GM10847 (cell line): ENCODE data around the gene RNF150.

ENCODE experiments used
- POLR2A ChIP-seq: IDR thresholded peaks from 2 replicates; pipeline ENCODE4 v1.6.1; 2011; ENCODE audit not compliant: insufficient read length; ENCODE audit errors: extremely low read depth

The RNF150 gene

GRCh38 chr4:140839888-140840790, 293.1 kb downstream of the RNF150 start:
- TF ChIP-seq POLR2A = no peak

- TF ChIP-seq POLR2A = no peak
These were observed 293.9 kb downstream of the RNF150 start for GRCh38 chr4:140839406-140839805.

GRCh38 chr4:140837736-140838135, 295.5 kb downstream of the RNF150 start:
- TF ChIP-seq POLR2A = no peak

GRCh38 chr4:140834839-140835495, 298.3 kb downstream of the RNF150 start:
- no peak for TF ChIP-seq POLR2A

- TF ChIP-seq POLR2A = no peak
These were observed 300.0 kb downstream of the RNF150 start for GRCh38 chr4:140833280-140833679.

GRCh38 chr4:140829825-140830224, 303.4 kb downstream of the RNF150 start:
- TF ChIP-seq POLR2A = no peak

GRCh38 chr4:140826701-140827027, 306.6 kb downstream of the RNF150 start:
- TF ChIP-seq POLR2A = no peak

- no peak for TF ChIP-seq POLR2A
These were observed 313.7 kb downstream of the RNF150 start for GRCh38 chr4:140819610-140820009.

- TF ChIP-seq POLR2A = no peak
These were observed 314.8 kb downstream of the RNF150 start for GRCh38 chr4:140818433-140818832.

GRCh38 chr4:140816806-140817510, 316.3 kb downstream of the RNF150 start:
- no peak for TF ChIP-seq POLR2A

- TF ChIP-seq POLR2A = no peak
These were observed 319.5 kb downstream of the RNF150 start for GRCh38 chr4:140813804-140814203.

GRCh38 chr4:140812916-140813315, 320.4 kb downstream of the RNF150 start:
- no peak for TF ChIP-seq POLR2A

GRCh38 chr4:140811429-140811828, 321.8 kb downstream of the RNF150 start:
- TF ChIP-seq POLR2A = no peak
